Daoy (cell line): ENCODE data around the gene PITX1. TPM values are rescaled to one million over a fixed set of nuclear protein-coding genes. Genes with fewer than 3 reads are reported as not detected.

ENCODE experiments used
- DNase-seq: peaks from one replicate; pipeline ENCODE4 v3.0.0-alpha.2; 2015; ENCODE audit warnings: low read depth
- total RNA-seq: library from RNA; depleted of rRNA; stranded (reverse); fragments of >200 nt; shearing (Covaris generic); gene quantifications from 2 replicates; pipeline ENCODE4 v1.2.3, GENCODE V29; 2014

PITX1 gene
- total RNA-seq, 1 experiment from 2014 or later, result 53.8 TPM

- DNase-seq, result no peak
Measured at GRCh38 chr5:135029477-135030122, 4.4 kb downstream of the PITX1 start.

DNA sequence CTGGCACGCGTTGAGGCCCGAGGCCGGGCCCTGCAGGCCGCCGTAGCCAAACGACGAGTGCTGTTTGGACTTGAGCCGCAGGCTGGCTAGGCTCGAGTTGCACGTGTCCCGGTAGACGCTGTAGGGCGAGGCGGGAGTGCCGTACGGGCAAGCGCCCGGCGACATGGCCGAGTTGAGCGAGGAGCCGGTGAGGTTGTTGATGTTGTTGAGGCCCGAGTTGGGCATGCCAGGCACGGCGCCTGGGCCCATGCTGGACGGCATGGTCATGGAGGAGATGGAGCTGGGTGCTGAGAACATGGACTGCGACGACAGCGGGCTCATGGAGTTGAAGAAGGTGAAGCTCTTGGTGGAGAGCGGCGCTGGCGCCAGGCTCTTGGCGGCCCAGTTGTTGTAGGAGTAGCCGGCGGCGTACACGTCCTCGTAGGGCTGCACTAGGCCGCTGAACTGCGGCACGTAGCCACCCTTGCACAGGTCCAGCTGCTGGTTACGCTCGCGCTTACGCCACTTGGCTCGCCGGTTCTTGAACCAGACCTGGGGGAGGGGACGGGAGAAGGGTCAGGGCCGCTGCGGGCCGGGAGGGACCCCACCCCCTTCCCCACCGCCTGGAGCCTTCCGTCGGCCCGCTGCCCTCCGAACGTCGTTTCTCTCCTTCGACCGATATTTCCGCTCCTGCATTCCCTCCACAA, 5.1 kb downstream of the PITX1 start:
- no peak for DNase-seq

DNA sequence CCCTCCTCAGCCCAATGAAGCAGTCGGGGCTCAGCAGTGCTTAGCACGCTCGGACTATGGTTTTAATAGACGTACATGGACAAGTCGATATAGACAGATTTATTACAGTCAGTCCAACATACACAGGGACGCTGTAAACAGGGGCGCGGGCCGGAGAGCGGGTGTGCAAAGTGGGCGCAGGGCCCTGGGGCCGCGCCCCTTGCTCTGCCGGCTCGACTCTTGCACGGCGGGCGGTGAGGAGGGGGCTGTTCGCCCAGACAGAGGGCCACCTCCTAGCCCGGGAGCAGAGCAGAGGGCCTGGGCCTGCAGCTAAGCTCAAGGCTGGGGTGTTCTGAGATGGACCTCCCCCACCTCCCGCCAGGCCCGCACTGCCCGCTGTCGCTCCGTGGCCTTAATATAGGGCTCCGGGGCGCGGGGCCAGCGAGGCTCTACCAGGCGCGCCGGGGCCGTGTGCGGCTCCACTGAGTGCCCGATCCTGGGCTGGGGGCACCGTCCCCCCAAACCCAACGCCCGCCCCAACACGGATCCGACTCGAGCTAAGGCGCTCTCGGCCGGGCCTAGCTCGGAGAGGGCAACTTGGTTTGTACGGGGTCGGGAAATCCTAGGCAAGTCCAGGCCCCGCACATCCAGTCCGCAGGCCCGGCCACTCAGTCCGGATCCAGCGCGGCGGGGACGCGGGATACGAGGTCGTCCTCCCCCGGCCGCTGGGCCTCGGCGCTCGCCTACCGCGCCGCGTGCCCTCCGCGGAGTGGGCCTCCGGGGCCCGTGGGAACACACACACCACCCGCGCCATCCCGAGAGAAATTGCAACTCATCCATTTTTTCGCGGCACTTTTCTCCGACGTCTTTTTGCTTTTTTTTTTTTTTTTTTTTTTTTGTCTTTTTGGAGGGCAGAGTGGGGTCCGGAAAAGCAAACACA, 6.1 kb downstream of the PITX1 start:
- DNase-seq, result no peak

GRCh38 chr5:135027266-135027696, 6.7 kb downstream of the PITX1 start:
- DNase-seq, result no peak

DNA sequence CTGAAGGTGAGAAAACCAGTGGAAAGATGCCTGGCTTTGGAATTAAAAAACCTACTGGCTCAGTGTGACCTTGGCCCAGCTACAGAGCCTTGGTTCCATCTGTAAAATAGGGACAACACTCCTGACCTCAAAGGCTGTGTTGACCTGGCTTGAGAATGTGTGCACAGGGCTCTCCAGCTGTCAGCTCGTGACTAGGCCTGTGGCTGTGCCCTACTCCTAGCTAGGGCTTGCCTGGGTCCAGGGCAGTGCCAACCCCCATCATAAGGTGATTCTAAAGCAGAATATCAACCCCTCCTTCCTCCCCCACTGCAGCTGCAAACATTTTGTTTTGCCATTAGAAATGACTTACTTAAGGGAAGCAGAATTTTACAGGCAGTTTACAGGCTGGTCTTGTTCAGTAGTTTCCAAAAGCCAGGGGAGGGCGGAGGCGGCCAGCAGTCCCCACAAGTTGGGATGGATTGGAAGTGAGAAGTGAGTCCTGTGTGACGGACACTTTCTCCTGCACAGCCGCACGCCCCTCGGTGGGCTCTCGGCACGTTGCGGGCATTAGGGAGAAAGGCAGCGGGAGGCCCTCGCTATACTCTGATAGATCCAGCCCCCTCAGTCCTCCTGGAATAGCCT, 7.3 kb downstream of the PITX1 start:
- no peak for DNase-seq

DNA sequence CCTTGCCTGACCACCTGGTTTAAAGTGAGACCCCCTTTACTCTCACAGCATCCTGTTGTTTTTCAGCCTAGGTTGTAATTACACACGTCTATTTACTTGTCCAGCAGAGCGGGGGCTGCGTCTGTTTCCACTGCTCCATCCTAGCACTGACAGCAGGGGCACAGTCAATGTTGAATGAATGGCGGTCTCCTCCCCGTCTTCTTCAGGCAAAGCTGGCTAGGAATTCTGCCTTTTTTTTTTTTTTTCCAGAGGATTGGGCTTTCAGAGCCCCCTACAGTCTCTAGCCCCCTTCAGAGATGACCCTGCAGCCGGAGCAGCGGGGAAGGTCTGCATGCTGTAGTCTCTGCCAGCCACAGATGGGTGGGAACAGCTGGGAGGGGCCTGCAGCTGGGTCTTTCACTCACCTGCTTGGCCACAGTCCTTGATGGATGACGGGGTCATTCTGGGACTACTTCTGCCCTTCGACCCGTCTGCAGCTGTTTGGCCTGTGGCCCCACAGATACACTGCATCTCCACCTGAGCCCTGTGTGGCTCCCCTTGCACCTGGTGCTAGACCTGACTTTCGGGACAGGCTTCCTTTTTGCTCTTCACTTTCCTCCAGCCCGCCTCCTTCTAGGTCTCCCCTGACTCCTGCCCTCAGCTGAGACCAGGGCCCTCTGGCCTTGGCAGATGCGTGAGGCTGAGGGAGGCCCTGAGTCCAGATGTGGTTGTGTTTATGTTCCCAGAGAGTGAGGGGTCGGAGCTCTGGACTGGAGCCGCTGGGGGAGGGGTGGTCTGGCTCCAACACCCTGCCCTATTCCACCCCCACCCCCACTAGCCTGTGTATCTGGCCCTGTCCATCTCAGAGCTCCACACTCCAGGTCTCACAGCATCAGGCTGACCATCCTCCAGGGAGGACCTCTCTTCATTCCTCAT, 8.0 kb downstream of the PITX1 start:
- DNase-seq, result no peak

DNA sequence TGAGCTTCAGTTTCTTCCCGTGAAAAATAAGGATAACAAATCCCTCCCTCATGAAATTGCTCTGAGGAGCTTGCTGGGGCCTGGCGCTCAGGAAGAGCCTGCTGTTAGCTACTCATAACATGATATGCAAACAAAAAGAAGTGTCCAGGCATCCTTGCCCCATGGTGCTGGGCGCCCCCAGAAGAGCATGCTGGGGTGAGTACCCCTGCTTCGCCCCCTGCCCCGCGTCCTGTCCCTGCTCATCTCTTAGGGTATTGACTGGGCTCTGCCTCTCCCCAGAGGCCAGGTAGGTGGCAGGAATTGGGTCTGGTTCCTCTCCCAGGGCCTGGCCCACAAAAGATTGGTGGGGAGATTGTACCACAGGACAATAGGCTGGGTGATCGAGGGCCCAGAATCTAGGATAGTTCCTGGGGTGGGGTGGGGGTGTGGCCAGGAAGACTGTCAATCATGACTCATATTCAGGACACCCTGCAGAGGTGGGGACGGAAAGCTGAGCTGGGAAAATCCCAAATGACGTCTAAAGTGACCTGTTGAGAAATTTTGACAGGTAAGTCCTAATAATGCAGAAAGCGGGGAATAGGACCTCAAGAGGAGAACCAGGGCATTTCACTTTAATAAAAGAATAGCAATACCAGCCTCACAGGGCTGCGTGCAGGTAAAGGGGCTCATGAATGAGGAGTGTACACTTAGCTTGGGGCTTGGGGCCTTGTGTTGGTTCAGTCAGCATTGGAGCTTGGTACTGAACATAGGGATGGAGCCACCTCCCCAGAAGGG, 8.9 kb downstream of the PITX1 start:
- peak; percentile 74 for DNase-seq

DNA sequence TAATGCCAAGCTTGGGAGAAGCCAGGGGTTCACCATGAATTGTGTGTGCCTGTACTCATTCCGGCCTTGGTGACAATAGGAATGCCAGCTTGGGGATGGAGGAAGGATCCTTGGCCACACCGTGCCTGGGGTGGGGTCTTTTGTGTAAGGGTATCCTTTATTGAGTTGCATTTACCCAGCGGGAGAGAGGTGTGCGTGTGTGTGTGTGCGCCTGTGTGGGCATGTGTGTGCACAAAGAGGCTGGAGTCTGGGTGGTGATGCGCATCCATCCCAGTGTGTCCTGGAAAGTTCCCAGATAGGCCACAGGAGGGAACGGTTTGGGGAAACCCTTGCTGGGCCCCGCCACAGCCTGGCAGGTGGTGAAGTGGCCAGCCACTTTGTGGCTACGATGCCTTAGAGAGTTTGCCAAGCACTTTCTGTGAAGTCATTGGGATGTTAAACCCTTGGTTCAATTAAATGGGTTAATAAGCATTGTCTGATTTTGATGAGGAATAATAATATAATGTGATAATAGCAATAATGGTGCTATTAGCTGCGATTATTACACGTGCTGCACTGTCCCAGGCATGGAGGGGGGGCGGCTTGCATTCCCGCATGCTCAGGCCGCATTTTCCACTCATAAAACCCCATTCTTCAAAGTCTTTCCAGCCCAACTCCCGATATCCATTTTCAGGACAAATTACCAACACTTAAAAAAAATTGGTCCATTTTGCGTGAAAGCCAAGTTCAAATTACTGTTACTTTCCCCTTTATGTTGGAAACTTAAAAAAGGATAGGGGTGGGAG, 13.7 kb downstream of the PITX1 start:
- no peak for DNase-seq

- DNase-seq, result no peak
Measured at GRCh38 chr5:135019314-135019713, 14.7 kb downstream of the PITX1 start.

- no peak for DNase-seq
Measured at GRCh38 chr5:135018457-135018856, 15.6 kb downstream of the PITX1 start.

- DNase-seq, result no peak
Measured at GRCh38 chr5:135016861-135017290, 17.2 kb downstream of the PITX1 start.

- DNase-seq, result no peak
Measured at GRCh38 chr5:135015942-135016341, 18.1 kb downstream of the PITX1 start.

GRCh38 chr5:135013947-135014570, 20.0 kb downstream of the PITX1 start:
- no peak for DNase-seq

- no peak for DNase-seq
Measured at GRCh38 chr5:135013445-135013844, 20.6 kb downstream of the PITX1 start.

DNA sequence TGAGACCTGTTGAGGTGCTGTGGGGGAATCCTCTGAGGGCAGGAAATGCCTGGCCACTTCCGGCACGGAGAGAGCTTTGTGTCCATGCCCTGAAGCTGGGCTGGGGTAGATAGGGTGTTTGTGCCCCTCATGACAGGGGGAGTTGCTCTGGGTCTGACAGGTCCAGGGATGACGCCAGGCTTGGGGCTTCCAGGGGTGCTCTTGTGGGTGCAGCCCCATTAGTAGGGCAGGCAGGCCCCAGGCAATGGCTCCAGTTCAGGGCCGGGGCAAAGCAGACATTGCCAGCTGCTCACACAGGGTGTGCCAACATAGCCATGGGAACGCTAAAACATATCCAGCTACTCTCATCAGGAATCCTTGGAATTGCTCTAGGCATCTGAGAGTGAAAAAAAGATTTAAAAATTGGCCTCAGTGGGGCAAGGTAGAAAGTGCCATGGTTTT, 21.1 kb downstream of the PITX1 start:
- no peak for DNase-seq

GRCh38 chr5:135012033-135012588, 21.9 kb downstream of the PITX1 start:
- no peak for DNase-seq

GRCh38 chr5:135011355-135012032, 22.5 kb downstream of the PITX1 start:
- DNase-seq, result no peak
